Stimulated activated CD4-positive, alpha-beta T cell treated with anti-CD3 and anti-CD28 coated beads, Interleukin-1b, Interleukin-23, amount 100 ng/mL, for 48 hours (primary cell): ENCODE results near the gene PAEP.

ENCODE experiments used
- DNase-seq: peaks from one replicate; pipeline ENCODE4 v3.0.0-alpha.2; 2020

Gene PAEP

DNA sequence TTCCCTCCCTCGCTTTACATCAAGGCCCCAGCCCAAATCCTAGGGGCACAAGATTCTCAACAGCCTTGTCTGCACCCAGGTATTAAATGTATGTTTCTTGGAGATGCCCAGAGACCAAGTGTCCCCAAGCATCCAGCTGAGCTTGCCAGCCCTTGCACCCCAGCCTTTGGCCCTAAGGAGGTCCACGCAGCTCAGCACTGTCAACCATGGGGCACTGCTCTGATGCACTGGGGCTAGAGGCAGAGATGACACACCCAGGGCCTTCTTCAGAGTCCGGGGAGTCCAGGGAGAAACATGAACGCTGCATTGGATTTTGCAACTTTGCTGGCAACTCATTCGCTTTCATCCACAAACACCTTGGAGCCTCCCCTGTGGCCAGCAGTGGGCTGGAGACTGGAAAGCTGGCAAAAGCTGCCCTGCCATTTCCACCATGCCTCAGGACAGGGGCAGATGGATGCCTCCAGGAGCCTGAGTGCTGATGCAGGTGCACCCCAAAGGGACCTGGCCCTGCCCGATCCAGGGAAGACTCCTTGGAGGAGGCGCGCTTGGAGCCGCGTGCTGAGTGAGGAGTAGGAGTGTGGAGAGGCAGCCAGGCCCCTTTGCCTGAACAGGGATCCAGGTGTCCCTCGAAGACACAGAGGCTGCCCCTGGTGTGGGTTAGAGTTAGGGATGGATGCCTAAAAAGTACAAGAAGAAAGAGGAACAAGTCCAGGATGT, 19.3 kb downstream of the PAEP start:
- no peak for DNase-seq

DNA sequence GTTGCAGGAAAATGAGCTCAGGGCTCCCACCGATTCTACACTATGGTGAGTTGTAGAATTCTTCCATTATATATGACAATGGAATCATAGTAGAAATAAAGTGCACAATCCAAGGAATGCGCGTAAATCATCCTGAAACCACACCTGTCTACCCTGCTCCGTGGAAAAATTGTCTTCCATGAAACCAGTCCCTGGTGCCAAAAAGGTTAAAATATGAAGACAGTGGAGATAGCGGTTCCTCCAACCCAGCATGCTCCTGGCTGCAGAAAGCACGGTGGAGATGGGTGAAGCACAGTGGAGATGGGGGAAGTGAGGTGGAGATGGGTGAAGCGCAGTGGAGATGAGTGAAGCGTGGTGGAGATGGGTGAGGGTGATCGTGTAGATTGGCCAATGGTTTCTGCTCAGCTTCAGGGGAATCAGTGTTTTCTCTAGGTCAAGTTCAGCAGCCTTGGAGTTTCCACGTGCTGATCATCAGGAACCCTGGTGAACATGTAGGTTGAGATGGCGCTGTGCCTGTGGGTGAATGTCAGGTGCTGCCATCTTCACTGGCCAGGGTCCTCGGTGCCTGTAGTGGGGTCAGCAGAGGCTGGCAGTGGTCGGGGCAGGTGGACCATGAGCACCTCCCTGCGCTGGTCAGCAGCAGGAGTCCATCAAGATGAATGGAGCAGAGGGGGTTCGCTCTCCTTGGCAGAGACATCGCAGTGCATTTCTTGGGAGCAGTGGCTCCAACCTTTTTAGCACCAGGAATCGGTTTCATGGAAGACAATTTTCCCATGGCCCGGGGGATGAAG, 20.3 kb downstream of the PAEP start:
- DNase-seq = no peak

- no peak for DNase-seq
Observed at GRCh38 chr9:135582541-135582940, 21.0 kb downstream of the PAEP start.

GRCh38 chr9:135582966-135583687, 21.6 kb downstream of the PAEP start:
- DNase-seq = no peak

DNA sequence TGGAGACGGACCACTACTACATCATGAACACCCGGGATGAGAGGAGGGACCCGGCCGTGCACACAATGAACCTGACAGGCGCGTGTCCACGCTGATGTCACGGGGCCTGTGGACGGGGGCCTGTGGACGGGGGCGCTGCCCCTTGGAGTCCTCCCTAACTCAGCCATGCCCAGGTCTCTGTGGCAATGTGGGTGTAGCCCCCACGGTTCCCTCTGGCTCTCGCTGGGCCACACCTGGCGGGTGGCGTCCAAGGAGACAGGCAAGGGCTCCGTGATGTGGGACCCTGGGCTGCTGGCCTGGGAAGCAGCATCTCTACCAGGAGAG, 22.1 kb downstream of the PAEP start:
- DNase-seq = no peak

- no peak for DNase-seq
Observed at GRCh38 chr9:135584371-135584770, 22.8 kb downstream of the PAEP start.

- DNase-seq = no peak
Observed at GRCh38 chr9:135584934-135585333, 23.4 kb downstream of the PAEP start.

- no peak for DNase-seq
Observed at GRCh38 chr9:135586601-135587109, 25.1 kb downstream of the PAEP start.

DNA sequence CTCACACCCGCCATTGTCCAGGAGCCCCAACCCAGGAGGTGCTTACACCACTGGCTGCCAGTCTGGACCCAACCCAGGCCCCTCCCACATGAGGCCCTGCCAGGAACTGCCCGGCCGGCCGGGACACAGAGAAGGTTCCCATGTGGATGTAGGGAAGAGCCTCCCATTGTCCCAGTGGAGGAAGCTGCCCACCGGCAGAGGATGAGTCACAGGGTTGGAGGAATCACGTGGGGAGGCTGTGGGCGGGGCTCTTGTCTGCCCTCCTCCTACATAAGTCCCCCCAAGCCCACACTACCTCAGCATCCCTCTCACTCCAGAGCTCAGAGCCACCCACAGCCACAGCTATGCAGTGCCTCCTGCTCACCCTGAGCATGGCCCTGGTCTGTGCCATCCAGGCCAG, 26.1 kb downstream of the PAEP start:
- DNase-seq = no peak

DNA sequence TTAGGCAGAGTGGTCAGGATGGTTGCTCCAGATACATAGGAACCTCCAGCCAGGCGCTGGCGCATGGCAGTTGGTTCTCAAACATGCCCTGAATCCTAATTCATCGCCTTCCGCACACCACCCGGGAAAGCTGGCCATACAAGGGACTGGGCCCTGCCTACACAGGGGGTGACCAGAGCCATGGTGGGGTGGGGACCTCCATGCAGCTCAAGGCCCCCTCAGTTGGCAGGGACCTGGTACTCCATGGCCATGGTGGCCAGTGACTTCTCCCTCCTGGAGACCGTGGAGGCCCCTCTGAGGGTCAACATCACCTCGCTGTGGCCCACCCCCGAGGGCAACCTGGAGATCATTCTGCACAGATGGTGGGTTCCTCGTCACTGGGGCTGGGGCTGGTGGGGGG, 26.8 kb downstream of the PAEP start:
- DNase-seq = no peak

DNA sequence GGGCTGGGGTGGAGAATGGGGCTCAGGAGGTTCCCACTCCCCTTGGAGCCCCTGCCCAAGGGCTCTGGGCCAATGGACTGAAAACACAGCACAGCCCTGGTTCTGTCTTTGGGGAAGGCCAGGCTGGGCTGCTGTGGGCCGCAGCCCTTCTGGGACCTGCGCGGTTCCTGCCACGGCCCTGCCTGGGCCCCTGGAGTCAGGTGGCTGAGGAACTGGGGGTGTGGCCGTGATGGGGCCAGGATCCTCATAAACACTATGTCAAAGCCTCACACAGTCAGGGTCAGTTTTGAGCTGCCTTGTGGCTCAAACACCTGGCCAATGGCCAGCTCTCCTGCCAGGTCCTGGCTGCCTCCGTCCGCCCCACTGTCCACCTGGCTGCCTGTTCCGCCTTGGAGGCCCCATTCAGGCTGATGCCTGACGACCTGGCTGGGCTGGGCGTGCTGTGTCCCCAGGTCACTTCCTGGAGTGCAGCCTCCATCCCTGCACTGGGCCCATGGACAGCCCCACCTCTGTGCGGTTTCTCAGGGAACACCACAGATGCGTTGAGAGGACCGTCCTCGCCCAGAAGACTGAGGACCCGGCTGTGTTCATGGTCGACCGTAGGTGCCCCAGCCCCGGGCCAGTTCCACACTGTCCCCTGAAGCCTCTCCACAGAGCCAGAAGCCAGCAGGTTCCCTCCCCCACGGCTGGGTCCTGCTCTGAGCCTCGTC, 27.5 kb downstream of the PAEP start:
- no peak for DNase-seq

DNA sequence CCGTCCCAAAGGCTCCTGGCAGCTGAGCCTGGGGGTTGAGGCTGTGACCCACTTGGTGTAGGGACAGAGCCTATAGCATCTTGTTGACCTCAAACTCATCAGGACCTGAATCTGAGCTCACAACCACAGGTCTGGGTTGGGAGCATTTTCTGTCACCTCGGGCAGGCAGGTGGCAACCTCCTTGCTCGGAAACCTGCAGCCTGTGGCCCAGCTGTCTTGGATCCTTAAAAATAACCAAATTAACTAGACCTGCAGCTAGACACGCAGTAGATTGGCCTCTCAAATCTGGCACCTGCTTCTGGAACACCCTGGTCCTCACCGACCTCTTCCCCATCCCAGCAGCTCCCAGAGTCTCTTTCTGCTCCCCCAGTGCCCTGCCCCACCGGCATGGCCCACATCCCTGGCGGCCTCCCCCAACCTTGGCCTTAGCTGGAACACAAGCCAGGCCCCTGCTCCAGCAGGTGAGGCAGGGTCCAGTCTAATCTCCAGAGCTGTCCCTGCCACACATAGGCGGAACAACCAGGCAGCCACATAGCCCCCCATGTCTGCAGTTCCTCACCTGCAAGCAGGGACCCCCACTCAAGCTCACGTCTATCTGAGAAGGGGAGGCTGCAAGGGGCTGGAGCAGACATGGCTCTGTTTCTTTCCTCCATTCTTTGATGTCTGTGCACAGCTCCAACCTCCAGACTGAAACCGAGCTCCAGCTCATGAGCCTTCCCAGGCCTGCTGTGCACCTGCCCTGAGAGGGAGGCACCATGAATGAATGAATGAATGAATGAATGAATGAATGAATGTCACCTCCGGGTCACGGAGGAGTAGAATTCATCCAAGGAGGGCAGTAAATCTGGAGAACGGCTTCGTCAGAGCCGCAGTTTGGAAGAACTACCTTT, 28.3 kb downstream of the PAEP start:
- DNase-seq = no peak

- DNase-seq = no peak
Observed at GRCh38 chr9:135590486-135591079, 29.0 kb downstream of the PAEP start.

GRCh38 chr9:135591506-135592330, 30.2 kb downstream of the PAEP start:
- no peak for DNase-seq

DNA sequence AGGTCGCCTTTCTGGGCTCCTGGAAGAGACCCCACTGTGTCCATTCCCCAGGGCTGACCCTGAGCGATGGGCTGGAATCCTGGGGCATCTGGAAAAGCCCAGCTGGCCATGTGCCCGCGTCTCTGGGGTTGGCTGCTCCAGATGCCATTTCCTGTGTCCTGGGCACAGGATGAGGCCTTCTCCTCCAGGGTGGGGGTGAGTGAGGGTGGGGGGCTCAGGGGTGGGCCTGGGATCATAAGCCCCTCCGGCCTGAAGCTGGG, 30.7 kb downstream of the PAEP start:
- DNase-seq = no peak

DNA sequence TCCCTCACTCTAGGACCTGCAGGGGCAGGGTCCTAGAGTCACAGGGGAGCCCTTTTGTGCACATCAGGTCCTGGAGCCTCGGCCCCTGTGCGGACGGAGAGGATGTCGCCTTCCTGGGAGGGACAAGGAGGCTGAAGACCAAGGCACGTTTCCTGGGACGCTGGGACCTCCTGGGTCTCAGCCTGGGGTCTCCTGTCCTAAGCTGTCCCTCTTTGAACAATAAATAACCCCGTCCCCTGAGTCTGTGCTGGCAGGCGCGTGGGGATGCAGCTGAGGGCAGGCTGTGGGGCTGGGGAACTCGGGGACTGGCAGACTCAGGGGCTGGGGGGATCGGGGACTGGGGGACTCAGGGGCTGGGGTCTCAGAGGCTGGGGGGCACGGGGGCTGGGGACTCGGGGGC, 31.1 kb downstream of the PAEP start:
- no peak for DNase-seq

DNA sequence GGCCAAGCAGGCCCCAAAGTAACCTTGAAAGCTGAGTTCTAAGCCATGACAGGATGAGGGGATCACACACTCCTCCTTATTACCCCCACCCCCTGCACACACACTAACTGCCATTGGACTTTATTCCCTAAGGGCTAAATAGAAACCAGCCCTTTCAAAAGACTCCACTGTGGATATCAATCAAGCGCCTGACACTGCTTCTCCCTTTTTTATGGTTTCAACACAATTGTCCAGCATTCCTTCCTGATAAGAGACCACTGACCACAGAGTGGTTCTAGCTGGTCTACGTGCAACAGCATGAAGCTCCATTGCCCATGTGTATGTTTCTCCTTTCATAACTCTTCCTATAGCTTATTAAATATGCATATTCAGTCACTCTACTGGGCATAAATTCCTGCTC, 34.7 kb downstream of the PAEP start:
- no peak for DNase-seq

GRCh38 chr9:135600296-135600817, 38.8 kb downstream of the PAEP start:
- DNase-seq = no peak

DNA sequence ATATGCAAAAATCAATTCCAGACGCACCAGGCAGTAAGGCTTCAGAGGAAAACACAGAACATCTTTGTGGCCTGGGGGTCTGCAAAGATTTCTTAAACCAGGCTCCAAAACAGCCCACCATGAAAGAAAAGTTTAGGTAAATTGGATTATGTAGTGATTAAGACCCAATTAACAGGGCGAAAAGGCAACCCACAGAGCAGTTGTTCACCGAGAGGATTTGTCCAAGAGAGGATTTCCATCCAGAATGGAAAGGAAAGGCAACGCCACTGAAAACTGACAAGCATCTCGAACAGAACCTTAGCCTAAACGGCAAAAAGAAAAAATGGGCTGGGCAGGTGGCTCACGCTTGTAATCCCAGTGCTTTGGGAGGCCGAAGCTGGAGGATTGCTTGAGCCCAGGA, 40.4 kb downstream of the PAEP start:
- DNase-seq = no peak

DNA sequence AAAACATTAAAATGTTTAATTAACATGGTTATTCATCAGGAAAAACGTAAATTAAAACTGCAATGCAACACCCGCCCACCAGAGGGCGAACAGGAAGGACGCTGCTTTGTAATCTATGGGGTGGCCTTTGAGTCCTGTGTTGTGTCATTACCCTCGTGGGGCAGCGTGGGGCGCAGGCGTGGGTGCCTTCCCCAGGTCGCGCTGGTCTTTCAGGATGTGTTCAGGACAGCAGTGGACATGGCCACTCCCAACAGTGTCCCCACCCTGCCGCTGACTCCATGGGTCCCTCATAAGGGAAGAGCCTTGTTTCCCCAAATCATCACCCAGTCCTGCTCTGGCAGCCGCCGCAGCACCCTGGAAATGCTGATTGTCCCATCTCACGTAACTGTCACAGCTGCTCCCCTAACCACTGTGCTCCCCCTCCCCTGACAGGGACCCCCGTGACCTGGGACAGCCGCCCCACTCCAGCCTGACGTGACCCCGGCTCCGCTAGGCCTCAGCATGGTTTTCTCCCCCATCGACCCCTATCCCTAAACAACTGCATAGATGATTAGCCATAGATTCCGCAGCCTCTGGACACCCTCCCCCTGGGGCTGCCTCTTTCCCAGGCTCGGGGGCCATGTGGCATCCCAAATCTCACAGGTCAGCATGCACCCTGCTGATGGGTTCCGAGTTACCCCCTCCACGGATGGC, 41.4 kb downstream of the PAEP start:
- DNase-seq = peak; percentile 54
